Activated CD4-positive, CD25-positive, alpha-beta regulatory T cell (primary cell): Measurements from ENCODE around the gene HOXC9.
"Not testable (repeated sequence)": the region's sequence is repeated elsewhere in the genome, so short reads cannot be mapped to it uniquely, and the experiment has no call there.

ENCODE experiments used
- DNase-seq, 4 experiments: peaks; one replicate each; lab custom pipeline; 2025; lab: John Stamatoyannopoulos, UW

HOXC9 gene

GRCh38 chr12:54040148-54040494, 40.2 kb downstream of the HOXC9 start:
- DNase-seq: no peak

DNA sequence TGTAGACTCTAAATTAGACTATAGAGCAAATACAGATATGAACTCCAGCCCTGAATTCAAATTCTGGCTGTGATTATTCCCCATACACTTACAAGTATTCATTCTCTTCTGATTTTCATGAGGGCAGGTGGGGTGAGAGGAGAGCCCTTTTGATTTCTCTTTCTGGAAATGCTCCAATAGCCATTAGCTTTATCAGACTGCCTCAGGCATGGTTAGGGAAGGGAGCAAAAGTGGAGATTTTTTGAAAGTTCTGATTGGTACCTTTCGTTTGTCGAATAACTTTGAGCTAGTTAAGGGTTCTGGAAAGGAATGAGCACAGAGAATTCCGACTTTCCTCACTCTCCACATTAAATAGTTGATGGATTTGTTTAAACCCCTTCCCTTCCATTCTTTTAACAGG, 40.7 kb downstream of the HOXC9 start:
- no peak for DNase-seq

DNA sequence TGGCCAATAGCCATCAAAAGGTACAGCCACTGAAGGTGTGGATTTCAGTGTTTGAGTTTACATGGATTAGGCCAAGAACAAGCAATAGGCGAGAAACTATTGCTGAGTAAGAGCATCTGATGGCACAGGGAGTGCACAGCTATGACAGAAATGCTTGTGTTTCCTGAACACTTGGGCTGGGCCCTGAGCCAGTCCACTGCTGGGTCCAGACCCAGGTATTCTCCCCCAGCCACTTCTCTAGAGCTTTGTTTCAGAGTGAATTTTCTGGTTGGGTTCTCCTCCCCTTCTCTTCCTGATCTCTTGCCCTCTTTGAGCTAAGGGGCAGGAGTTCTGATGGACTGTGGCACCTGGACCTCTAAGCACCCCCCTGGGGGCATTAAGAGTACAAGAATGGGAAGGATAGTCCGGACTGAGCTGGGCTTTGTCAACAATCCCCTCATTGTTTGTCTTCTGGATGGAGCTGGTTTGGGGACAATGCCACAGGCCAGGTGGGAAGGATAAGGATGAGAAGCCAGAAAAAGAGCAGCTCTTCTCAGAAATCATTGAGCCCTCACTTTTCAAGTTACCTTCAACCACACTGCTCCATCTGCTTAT, 41.2 kb downstream of the HOXC9 start:
- DNase-seq: no peak

DNA sequence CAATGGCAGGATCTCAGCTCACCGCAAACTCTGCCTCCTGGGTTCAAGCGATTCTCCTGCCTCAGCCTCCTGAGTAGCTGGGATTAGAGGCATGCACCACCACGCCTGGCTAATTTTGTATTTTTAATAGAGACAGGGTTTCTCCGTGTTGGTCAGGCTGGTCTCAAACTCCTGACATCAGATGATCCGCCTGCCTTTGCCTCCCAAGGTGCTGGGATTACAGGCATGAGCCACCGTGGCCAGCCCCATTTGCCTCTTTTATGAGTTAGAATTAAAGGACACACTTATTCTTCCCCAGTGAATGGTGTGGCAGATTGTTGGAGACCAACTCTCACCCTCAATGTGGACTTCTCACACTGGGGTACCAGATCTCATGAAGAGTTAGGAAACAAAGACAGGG, 42.1 kb downstream of the HOXC9 start:
- not testable (repeated sequence) for DNase-seq

GRCh38 chr12:54042970-54043853, 43.3 kb downstream of the HOXC9 start:
- DNase-seq: no peak

GRCh38 chr12:54044425-54045103, 44.6 kb downstream of the HOXC9 start:
- DNase-seq: no peak

DNA sequence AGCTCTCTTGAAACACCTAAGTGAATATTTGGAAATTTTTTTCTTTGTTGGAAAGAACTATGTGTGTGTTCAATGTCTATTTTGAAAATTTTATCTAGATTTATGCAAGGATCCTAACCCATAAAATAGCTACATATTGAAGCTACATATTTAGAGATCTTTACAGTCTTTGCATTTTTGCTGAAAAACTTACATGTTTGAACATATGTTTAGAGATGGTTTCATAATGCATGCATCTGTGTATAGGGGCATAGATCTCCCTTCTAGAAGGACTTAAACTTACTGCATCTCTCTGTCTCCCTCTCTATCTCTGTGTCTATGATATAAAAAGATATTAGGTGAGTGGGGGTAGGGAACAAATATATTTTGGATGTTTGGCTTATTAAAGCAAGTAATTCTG, 45.4 kb downstream of the HOXC9 start:
- no peak for DNase-seq

DNA sequence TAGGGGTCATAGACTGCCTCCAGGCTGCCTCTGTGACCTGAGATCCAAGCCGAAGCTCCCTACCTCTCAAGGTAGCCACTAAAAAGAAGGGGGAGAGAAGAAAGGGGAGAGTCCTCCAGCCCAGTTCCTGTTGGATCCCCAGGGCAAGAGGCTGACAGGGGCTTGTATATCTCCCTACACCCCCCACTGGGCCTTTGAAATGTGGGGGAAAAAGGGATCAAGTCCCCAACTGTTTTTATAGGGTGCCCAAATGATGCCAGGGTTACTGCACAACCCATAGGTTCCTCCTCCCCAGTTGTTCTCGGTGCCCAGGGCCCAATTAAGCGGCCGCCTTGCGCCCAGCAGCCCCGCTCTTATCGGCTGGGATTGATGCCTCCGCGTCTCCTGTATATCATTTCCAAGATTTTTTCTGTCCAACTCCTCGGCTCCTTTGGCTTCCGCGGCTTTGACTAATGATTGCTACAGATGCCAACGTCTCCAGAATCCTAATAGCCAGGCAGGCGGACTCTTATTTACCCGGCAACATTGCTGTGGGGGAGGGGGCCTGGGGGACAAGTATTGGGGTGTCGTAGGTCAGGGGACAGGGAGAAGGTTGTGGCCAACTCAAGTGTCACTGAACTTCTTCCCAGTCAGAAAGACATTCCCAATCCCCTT, 46.0 kb downstream of the HOXC9 start:
- no peak for DNase-seq

- no peak for DNase-seq
Measured at GRCh38 chr12:54046809-54047159, 46.8 kb downstream of the HOXC9 start.

DNA sequence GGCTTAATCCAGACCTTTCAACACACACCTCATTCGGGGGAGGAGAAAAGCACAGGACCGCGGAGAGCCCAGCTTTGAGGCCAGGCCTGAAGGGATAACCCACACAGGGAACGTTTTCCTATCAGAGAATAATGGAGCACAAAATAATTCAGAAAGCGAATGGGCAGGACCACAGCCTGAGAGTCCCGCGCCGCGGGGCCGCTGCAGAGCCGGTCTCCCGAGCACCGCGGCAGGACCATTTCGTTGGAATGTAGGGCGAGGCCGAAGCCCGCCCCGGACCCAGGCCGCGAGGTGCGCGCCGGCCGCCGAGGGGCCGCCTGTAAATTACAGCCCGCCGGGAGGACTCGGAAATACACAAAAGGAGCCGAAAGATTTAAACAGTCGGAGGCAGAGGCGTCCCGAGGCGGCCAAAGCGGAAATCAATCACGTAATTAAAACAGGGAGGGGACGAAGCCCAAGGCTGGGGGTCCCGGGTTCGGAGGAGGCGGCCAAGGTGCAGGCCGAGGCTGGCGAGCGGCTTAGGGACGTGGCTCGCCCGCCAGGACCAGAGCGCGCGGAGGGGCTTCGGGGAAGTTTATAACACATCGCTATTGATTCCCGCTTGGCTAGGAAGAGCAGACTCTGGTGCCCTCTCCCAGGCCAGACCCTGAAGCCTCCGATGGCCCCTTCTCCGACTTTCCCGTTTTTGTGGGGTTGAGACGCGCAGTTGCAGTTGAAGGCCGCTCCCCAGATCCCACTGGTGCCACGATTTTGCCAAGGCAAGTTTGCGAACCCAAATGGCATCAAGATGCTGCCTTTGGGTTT, 47.4 kb downstream of the HOXC9 start:
- DNase-seq: no peak

- DNase-seq: no peak
Measured at GRCh38 chr12:54047964-54048303, 48.0 kb downstream of the HOXC9 start.

- no peak for DNase-seq
Measured at GRCh38 chr12:54048406-54049093, 48.6 kb downstream of the HOXC9 start.

DNA sequence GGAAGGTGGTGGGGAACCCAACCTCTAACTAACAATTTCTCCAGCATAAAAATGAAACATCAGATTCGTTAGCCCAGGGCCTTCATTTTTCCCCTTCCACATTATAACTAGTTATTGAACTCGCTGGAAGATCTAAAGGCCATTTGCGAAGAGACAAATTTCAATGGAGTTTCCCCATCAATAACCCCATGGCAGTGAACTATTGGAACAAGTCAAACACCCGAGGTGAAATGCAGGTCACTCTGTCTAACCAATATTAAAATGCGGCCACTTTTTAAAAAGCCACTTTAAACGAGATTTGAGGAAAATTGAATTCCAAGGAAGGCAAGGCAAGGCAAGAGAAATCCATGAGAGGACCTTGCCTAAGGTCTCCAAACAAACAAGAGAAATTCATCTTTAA, 49.1 kb downstream of the HOXC9 start:
- DNase-seq: no peak

- DNase-seq: no peak
Measured at GRCh38 chr12:54050482-54050810, 50.5 kb downstream of the HOXC9 start.

- DNase-seq: no peak
Measured at GRCh38 chr12:54051026-54051842, 51.3 kb downstream of the HOXC9 start.

- no peak for DNase-seq
Measured at GRCh38 chr12:54051874-54052437, 52.0 kb downstream of the HOXC9 start.

DNA sequence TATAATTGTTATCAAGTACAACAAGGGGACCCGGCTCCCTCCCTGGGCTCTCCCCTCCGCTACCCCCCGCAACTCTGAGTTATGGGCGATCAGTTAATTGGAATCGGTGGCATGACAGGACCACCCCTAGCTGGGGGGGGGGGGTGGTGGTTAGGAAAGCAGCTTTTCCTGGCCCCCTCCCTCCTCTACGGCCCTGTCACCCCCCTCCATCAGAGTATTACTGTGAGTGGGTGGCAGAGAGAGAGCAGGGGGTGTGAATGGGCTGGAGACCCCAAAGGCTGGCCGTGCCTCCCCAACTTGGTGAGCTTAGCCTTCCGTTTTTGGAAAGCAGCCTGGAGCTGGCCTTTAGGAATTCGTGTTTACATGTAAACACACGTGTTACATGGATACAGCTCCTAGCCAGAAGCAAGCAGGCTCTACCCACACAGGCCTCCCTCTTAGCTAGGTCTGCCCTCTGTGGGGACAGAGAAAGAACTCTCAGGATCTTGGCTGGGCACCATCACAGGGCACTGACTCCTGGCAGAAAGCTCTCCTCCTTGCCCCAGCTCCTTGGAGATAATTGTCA, 52.6 kb downstream of the HOXC9 start:
- no peak for DNase-seq
